HG03439 (cell line): ENCODE measurements around the gene CCL19.

Experiments
- ATAC-seq: cut with Tn5 transposase; IDR thresholded peaks from one replicate; pipeline ENCODE4 v1.9.1; 2021; ENCODE audit warnings: mild to moderate bottlenecking, moderate library complexity; ENCODE audit not compliant: unreplicated experiment

Gene CCL19

GRCh38 chr9:34664281-34665066 lies 26.6 kb downstream of the CCL19 start:
- ATAC-seq = no peak

- no peak for ATAC-seq
Observed at GRCh38 chr9:34663303-34663605, 27.8 kb downstream of the CCL19 start.

- no peak for ATAC-seq
Observed at GRCh38 chr9:34662526-34663302, 28.4 kb downstream of the CCL19 start, which contains the start of gene CCL27. TSS of gene CCL27 (minus strand) at chr9:34662657. CDS start at chr9:34662633, 24 bp downstream.

GRCh38 chr9:34659592-34660253 lies 31.4 kb downstream of the CCL19 start:
- ATAC-seq = no peak

GRCh38 chr9:34658461-34658860 lies 32.6 kb downstream of the CCL19 start:
- ATAC-seq = no peak

GRCh38 chr9:34656992-34657391 lies 34.1 kb downstream of the CCL19 start:
- no peak for ATAC-seq

GRCh38 chr9:34655394-34655793 lies 35.7 kb downstream of the CCL19 start:
- no peak for ATAC-seq

- no peak for ATAC-seq
Observed at GRCh38 chr9:34654323-34655051, 36.6 kb downstream of the CCL19 start.

- ATAC-seq = no peak
Observed at GRCh38 chr9:34653151-34654072, 37.7 kb downstream of the CCL19 start.

GRCh38 chr9:34652602-34653000 lies 38.5 kb downstream of the CCL19 start:
- no peak for ATAC-seq

- ATAC-seq = no peak
Observed at GRCh38 chr9:34651876-34652601, 39.0 kb downstream of the CCL19 start, which contains the start of gene IL11RA. TSS of gene IL11RA (plus strand) at chr9:34652185. CDS start at chr9:34655218, 3,033 bp downstream.

- ATAC-seq = no peak
Observed at GRCh38 chr9:34651321-34651720, 39.8 kb downstream of the CCL19 start.

- ATAC-seq = no peak
Observed at GRCh38 chr9:34650816-34651215, 40.3 kb downstream of the CCL19 start.

GRCh38 chr9:34648673-34649072 lies 42.4 kb downstream of the CCL19 start:
- ATAC-seq = no peak

- ATAC-seq = no peak
Observed at GRCh38 chr9:34647651-34648050, 43.4 kb downstream of the CCL19 start.

GRCh38 chr9:34647084-34647403 lies 44.0 kb downstream of the CCL19 start:
- no peak for ATAC-seq

- ATAC-seq = peak; percentile 84
Observed at GRCh38 chr9:34646211-34647083, 44.6 kb downstream of the CCL19 start, which contains the start of gene GALT. TSS of gene GALT (plus strand) at chr9:34646675. CDS start at chr9:34646705, 30 bp downstream.

GRCh38 chr9:34644766-34645314 lies 46.2 kb downstream of the CCL19 start:
- no peak for ATAC-seq
